Testis (tissue), 3 donors: Measurements from ENCODE around the gene SETD3. TPM values are rescaled to one million over a fixed set of nuclear protein-coding genes. Genes with fewer than 3 reads are reported as not detected.

Source experiments
- DNase-seq: peaks from one replicate; pipeline ENCODE4 v3.0.0-alpha.2; 2019
- H3K27ac ChIP-seq, 2 donors: fragments of 200-600 bp; sonication (generic); one replicate each; pipeline ENCODE4 v1.5.1; 2019
- H3K27me3 ChIP-seq: fragments of 200-600 bp; sonication (generic); one replicate; pipeline ENCODE4 v1.5.1; 2019
- H3K36me3 ChIP-seq: fragments of 200-600 bp; sonication (generic); one replicate; pipeline ENCODE4 v1.5.1; 2017; ENCODE audit warnings: low read depth; ENCODE audit errors: missing control alignments
- H3K4me1 ChIP-seq: fragments of 200-600 bp; sonication (generic); one replicate; pipeline ENCODE4 v1.5.1; 2019
- H3K4me3 ChIP-seq, 2 donors: fragments of 200-600 bp; sonication (generic); one replicate each; pipeline ENCODE4 v1.5.1; 2017 to 2019
- H3K9me3 ChIP-seq: fragments of 200-600 bp; sonication (generic); one replicate; pipeline ENCODE4 v1.5.1; 2017
- POLR2A ChIP-seq: fragments of 450-650 bp; IDR thresholded peaks from one replicate; pipeline ENCODE4 v1.6.1; 2017; ENCODE audit warnings: antibody characterized with exemption, mild to moderate bottlenecking, moderate library complexity
- WGBS, 2 donors: methylation state at CpG; one replicate each; pipeline ENCODE4 v1.1.5; 2018; 5-methylcytosine and 5-hydroxymethylcytosine counted together
- intact Hi-C: fragments of 100-400 bp; cut with DNase I; formaldehyde crosslinking; loops from one replicate; pipeline ENCODE4 v1.15.1; 2023; ENCODE audit warnings: low total_unique reads
- polyA plus RNA-seq: library from polyadenylated mRNA; stranded (reverse); fragments of 350-450 nt; fragmentation: Illumina TruSeq; extraction: RNeasy Lipid Tissue Mini Kit (QIAGEN cat#74804); gene quantifications from one replicate; pipeline ENCODE4 v1.2.3, GENCODE V29; 2014; ENCODE audit warnings: low read depth, low replicate concordance; ENCODE audit not compliant: insufficient read depth
- total RNA-seq, 2 donors: library from RNA; depleted of rRNA; stranded (reverse); fragments of >200 nt; gene quantifications; one replicate each; pipeline ENCODE4 v1.2.3, GENCODE V29; 2016
- TF ChIP-seq, protein P1 (sequence below), 3 experiments: fragments of 450-650 bp in 2 of 3; fragments of 200-600 bp in 1 of 3; sonication (generic) in 1 of 3; IDR thresholded peaks; one replicate each; pipeline ENCODE4 v1.5.1; 2016 to 2019; ENCODE audit warnings: antibody characterized with exemption in 3 of 3, mild to moderate bottlenecking in 2 of 3, moderate library complexity in 1 of 3

Gene SETD3
- total and polyA plus RNA-seq, 3 donors from 2014 or later, result 135 to 186 (median 160) TPM

DNA sequence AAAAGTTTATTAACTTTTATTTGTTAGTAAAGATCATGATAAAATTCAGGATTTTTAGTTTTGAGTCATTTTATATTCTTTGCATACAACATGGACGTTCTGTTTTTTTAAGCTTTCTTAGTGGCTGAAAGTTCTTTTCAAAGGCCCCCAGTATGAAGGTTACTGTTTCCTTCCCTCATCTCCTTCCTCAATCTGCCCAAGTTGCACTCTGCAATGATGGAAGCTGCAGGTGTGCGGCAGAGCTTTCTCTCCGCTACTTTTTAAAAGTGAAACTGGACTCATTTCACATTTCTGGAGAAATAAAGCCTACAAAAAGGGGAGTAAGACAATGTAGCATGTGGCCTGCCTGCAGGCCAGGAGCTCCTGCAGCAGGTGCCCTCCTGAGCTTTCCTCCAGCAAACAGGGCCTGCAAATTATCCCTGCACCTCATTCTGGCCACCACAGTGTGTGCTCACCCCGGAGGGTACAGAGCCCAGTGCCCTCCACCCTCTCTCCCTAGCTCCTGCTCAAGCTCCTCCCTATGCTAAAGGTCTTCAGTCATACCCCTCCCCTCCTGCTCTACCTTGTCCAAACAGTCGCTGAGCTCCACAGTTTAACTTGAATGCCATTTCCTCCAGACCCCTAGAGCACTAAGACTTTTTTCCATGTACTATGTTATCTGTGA lies 78.9 kb downstream of the SETD3 start:
- DNase-seq, result no peak
- Histone ChIP-seq H3K4me3 (no peak overlapping the region), H3K27ac (no peak overlapping the region), H3K27me3 (no peaks in the 10 kb centered on the region), H3K36me3 (no peaks in the 10 kb centered on the region), H3K9me3 (no peaks in the 10 kb centered on the region), H3K4me1 (no peaks in the 10 kb centered on the region)
- intact Hi-C loops, result no loop called here
- 62% methylated on average over 5 of the region's 5 CpGs for WGBS, 2 donors
- TF ChIP-seq, protein P1, sequence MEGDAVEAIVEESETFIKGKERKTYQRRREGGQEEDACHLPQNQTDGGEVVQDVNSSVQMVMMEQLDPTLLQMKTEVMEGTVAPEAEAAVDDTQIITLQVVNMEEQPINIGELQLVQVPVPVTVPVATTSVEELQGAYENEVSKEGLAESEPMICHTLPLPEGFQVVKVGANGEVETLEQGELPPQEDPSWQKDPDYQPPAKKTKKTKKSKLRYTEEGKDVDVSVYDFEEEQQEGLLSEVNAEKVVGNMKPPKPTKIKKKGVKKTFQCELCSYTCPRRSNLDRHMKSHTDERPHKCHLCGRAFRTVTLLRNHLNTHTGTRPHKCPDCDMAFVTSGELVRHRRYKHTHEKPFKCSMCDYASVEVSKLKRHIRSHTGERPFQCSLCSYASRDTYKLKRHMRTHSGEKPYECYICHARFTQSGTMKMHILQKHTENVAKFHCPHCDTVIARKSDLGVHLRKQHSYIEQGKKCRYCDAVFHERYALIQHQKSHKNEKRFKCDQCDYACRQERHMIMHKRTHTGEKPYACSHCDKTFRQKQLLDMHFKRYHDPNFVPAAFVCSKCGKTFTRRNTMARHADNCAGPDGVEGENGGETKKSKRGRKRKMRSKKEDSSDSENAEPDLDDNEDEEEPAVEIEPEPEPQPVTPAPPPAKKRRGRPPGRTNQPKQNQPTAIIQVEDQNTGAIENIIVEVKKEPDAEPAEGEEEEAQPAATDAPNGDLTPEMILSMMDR (IDR thresholded peaks at IDR 0.05), result no peak
- no peak for TF ChIP-seq POLR2A

DNA sequence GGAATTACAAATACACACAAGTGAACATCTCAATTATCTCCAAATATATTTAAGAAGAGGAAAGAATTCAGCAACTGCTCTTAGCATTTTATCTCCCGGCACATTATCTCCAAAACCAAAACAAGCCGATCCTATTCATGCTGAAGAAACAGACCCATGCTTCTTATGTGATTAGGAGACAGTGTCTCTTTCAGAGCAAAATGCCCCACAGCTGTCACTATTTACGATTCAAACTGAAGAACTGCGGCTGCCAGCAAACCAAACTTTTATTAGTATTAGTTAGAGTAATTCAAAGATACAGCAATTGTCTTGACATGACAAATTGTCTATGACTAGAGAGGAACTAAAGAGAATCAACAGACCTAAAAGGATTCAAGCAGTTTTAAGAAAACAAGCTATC lies 79.4 kb downstream of the SETD3 start:
- no peaks in the 10 kb centered on the region for H3K4me1 ChIP-seq
- no peak overlapping the region for H3K4me3 ChIP-seq
- no peaks in the 10 kb centered on the region for H3K36me3 ChIP-seq
- no peaks in the 10 kb centered on the region for H3K9me3 ChIP-seq
- 71 to 72% methylated on average over 4 of the region's 4 CpGs for WGBS, 2 donors
- TF ChIP-seq POLR2A, result no peak
- TF ChIP-seq, protein P1 (IDR thresholded peaks at IDR 0.05), result no peak
- intact Hi-C loops, result no loop called here
- no peaks in the 10 kb centered on the region for H3K27me3 ChIP-seq
- no peak overlapping the region for H3K27ac ChIP-seq
- DNase-seq, result no peak

DNA sequence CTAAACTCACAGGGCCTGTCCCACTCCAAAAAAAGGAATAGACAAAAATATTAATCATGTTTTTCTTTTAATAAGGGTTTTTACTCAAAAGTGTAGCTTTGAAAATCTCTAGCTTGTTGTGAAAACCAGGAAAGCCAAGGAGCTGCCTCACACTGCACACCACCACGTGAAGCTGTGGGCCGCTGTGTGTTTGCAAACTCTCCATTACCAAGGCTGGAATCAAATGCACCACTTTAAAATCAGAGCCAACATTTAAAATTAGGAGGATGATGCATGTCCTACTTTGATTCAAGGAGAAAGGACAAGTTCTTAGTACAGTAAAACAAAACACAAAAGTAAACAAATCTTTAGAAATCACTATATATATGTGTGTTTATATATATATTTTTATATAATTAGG lies 83.0 kb downstream of the SETD3 start:
- intact Hi-C loops, result no loop called here
- TF ChIP-seq, protein P1 (IDR thresholded peaks at IDR 0.05), result no peak
- no peak for TF ChIP-seq POLR2A

DNA sequence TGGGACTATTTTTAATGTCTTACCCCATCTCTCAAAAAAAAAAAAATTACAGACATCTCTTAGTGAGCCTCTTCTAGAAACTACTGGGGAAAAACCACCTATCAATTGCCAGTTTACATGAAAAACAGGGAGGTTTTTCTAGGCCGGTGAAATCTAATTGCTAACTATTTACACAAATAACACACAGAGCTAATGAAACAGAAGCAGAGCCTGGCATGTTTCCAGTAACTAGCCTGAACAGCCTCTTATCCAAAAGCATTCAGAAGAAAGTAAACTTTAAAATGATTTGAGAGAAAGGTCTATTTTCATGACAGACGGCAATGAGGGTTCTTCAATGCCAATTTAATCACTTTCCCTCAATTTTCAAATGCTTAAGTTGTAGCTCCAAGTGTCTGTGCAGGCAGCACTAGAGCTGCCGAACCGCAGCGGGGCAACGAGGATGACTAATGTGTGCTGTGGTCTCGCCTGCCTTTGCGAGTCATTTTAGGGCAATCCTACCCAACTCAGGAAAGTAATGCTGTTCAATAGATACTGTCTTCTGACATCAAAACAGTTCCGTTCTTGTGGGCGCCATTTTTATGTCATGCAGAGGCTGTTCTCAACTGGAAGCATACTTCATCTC lies 84.6 kb downstream of the SETD3 start:
- Histone ChIP-seq H3K27ac (no peak overlapping the region), H3K27me3 (no peaks in the 10 kb centered on the region), H3K4me1 (no peaks in the 10 kb centered on the region), H3K36me3 (no peaks in the 10 kb centered on the region), H3K4me3 (no peak overlapping the region), H3K9me3 (no peaks in the 10 kb centered on the region)
- no peak for DNase-seq
- no peak for TF ChIP-seq POLR2A
- TF ChIP-seq, protein P1 (IDR thresholded peaks at IDR 0.05), result no peak
- intact Hi-C loops, result no loop called here
- 87 to 89% methylated on average over 10 of the region's 10 CpGs for WGBS, 2 donors

More for the DNA sequence above, 83.0 kb downstream of the SETD3 start:
- 89 to 93% methylated on average over 2 of the region's 2 CpGs for WGBS, 2 donors
- Histone ChIP-seq H3K4me1 (no peaks in the 10 kb centered on the region), H3K4me3 (no peak overlapping the region), H3K27ac (no peak overlapping the region), H3K36me3 (no peaks in the 10 kb centered on the region), H3K27me3 (no peaks in the 10 kb centered on the region), H3K9me3 (no peaks in the 10 kb centered on the region)
- DNase-seq, result no peak
